ENCODE data around the gene SBK2. TPM values are rescaled to one million over a fixed set of nuclear protein-coding genes. Genes with fewer than 3 reads are reported as not detected.
"Not testable (repeated sequence)": the region's sequence is repeated elsewhere in the genome, so short reads cannot be mapped to it uniquely, and the experiment has no call there.

SBK2 gene
- total RNA-seq, 2 donors from 2014 or later = not detected

GRCh38 chr19:55497763-55498162, 39.2 kb downstream of the SBK2 start:
- ATAC-seq (replicated peaks in 1 of 2) (no peak), DNase-seq (no peak)
- Mint-ChIP-seq H3K9me3 (no peaks in the 10 kb centered on the region), H3K4me1 (ENCODE audit: low read depth) (peaks cover 12% of the 10 kb centered on the region), H3K36me3 (ENCODE audit: insufficient read depth in 2 of 2) (no peaks in the 10 kb centered on the region), H3K4me3 (no peak overlapping the region), H3K27ac (no peak overlapping the region), H3K27me3 (ENCODE audit: low read depth) (no peaks in the 10 kb centered on the region)

DNA sequence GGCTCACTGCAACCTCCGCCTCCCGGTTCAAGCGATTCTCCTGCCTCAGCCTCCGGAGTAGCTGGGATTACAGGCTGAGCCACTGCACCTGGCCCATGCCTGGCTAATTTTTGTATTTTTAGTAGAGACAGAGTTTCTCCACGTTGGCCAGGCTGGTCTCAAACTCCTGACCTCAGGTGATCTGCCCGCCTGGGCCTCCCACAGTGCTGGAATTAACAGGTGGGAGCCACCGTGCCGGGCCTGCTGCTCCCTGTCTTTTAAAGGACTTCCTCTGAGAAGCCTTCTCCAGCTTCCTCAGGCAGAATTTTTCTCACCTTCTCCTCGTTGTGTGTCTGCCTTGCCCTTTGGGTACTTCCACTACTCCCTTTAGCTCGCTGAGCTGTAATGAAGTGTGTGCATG, 40.1 kb downstream of the SBK2 start:
- not testable (repeated sequence) for H3K9me3 Mint-ChIP-seq; H3K27ac Mint-ChIP-seq; H3K27me3 Mint-ChIP-seq (ENCODE audit: low read depth); ATAC-seq (replicated peaks in 1 of 2); H3K4me3 Mint-ChIP-seq; H3K36me3 Mint-ChIP-seq (ENCODE audit: insufficient read depth in 2 of 2); H3K4me1 Mint-ChIP-seq (ENCODE audit: low read depth); DNase-seq

DNA sequence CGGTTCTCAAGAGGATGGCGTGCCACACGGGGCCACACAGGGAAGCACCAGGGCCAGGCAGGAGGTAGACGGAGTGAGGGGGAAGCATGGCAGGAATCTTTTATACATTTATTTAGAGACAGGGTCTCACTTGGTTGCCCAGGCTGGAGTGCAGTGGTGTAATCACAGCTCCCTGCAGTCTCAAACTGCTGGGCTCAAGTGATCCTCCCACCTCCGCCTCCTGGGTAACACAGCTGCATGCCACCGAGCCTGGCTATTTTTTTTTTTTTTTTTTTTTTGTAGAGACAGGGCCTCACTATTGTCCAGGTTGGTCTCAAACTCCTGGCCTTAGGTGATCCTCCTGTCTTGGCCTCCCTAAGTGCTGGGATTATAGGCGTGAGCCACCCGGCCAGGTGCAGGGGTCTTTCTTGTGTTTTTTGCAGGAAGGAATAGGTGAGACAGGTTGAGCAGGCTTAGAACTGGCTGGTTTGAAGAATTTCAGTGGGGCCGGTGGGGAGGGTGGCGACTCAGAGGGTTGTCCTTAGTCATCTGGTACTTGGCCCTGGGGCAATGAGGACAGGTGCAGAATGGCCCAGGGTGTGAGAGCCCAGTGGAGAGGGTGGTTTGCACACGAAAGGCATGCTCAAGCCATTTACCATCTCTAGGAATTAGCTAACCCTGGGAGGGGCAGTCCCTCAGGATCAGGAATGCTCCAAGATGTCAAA, 41.1 kb downstream of the SBK2 start:
- no peaks in the 10 kb centered on the region for H3K9me3 Mint-ChIP-seq
- ATAC-seq (replicated peaks in 1 of 2) = no peak
- no peak for DNase-seq
- no peak overlapping the region for H3K4me3 Mint-ChIP-seq
- no peaks in the 10 kb centered on the region for H3K36me3 Mint-ChIP-seq (ENCODE audit: insufficient read depth in 2 of 2)
- no peaks in the 10 kb centered on the region for H3K4me1 Mint-ChIP-seq (ENCODE audit: low read depth)
- no peaks in the 10 kb centered on the region for H3K27me3 Mint-ChIP-seq (ENCODE audit: low read depth)
- H3K27ac Mint-ChIP-seq = no peak overlapping the region

DNA sequence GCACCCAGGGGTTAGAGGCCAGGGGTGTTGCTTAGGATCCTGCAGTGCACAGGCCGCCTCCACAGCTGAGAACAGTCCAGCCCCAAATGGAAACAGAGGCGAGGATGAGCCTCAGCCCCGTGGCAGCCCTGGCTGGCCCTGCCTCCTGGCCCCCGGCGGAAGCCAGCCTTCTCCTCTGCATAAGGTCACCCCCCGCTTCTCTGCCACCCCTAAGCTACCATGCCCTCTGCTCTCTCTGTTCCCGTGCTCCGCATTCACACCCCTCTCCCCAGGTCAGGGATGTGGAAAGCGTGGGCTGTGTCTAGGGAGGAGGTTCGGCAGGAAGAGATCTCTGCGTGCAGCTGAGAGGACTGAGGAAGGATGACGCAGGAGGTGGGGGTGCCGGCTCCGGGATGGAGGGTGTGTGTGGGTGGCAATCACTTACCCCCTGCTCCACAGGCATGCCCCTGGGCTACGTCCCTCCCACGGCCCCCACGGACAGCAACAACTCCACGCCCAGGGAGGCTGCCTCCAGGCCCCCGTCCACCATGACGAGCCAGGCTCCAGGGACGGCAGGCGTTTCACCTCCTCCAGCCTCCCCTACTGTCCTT, 42.7 kb downstream of the SBK2 start:
- Mint-ChIP-seq H3K4me3 (peak overlapping the region; percentile 6 to 62), H3K27ac (no peak overlapping the region), H3K9me3 (no peaks in the 10 kb centered on the region), H3K36me3 (ENCODE audit: insufficient read depth in 2 of 2) (no peaks in the 10 kb centered on the region), H3K27me3 (ENCODE audit: low read depth) (no peaks in the 10 kb centered on the region), H3K4me1 (ENCODE audit: low read depth) (no peaks in the 10 kb centered on the region)
- no peak for DNase-seq
- ATAC-seq (replicated peaks in 1 of 2) = peak in 1 of 2 donors; percentile 26

- ATAC-seq (replicated peaks in 1 of 2) = no peak
- no peak for DNase-seq
- peak overlapping the region in 1 of 2 donors; percentile 62 for H3K4me3 Mint-ChIP-seq
- H3K27me3 Mint-ChIP-seq (ENCODE audit: low read depth) = no peaks in the 10 kb centered on the region
- no peaks in the 10 kb centered on the region for H3K9me3 Mint-ChIP-seq
- H3K36me3 Mint-ChIP-seq (ENCODE audit: insufficient read depth in 2 of 2) = no peaks in the 10 kb centered on the region
- no peak overlapping the region for H3K27ac Mint-ChIP-seq
- H3K4me1 Mint-ChIP-seq (ENCODE audit: low read depth) = no peaks in the 10 kb centered on the region
Measured at GRCh38 chr19:55493645-55494171, 43.2 kb downstream of the SBK2 start.

DNA sequence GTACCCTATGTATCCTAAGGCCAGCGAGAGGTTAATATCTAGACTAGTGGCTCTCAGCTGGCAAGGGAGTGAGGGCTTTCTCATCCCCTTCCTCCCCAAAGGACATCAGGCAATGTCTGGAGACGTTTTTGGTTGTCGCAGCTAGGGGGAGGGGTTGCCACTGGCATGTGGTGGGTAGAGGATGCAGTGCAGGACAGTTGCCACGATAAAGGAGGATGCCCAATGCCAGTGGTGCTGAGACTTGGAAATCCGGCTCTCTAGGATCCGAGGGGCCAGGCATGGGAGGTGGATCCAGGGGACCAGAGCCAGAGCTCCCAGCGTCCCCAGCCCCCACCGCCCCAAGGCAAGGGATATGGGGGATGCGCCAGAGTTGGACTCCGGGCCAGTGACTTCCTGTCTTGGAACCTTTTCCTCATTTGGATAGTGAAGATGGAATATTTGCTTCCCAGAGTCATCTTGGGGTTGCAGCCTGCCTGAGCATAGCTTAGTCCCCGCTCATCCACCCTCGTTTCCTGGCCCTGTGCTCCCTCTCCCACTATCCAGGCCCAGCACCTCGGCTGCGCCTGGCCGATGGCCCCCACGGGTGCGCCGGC, 43.8 kb downstream of the SBK2 start:
- Mint-ChIP-seq H3K27me3 (ENCODE audit: low read depth) (no peaks in the 10 kb centered on the region), H3K27ac (no peak overlapping the region), H3K36me3 (ENCODE audit: insufficient read depth in 2 of 2) (no peaks in the 10 kb centered on the region), H3K4me3 (no peak overlapping the region), H3K4me1 (ENCODE audit: low read depth) (no peaks in the 10 kb centered on the region), H3K9me3 (no peaks in the 10 kb centered on the region)
- no peak for ATAC-seq (replicated peaks in 1 of 2)
- DNase-seq = no peak

- no peak for ATAC-seq (replicated peaks in 1 of 2)
- Mint-ChIP-seq H3K9me3 (no peaks in the 10 kb centered on the region), H3K27me3 (ENCODE audit: low read depth) (no peaks in the 10 kb centered on the region)
Measured at GRCh38 chr19:55492362-55492944, 44.5 kb downstream of the SBK2 start.

DNA sequence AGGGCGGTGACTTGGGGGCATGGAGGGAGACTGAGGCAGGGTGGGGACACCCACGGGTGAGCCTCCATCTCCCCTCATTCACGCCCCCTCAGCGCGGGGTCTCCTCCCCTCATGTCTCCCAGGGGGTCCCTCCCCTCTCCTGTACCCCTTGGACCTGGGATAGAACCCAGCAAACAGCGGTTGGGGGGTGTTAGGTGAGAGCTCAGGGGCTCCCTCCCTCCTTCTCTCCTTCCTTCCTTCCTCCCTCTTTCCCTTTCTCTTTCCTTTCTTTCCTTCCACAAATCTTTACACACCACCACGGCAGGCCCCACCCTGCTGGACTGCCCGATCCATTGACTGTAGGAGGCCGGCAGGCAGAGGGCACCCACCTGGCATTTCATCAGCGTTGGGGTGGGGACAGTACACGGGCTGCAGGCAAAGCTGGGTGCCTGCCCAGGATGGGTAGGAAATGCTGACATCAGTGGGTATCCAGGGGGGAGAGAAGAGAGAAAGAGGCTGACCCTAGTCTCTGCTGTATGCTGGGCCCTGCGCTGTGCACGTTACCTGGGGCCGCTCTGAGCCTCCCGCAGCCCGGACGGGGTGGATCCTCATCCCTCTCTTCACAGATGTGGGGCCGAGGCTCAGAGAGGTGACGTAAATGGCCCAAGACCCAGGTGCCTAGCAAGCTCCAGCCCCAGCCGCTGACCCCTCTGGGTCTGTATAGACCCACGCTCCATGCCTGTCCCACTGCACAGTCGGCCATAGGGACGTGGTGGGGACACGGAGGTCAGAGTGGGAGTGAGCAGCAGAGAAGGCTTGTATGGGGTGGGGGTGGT, 45.2 kb downstream of the SBK2 start:
- Mint-ChIP-seq H3K4me3 (no peak overlapping the region), H3K27me3 (ENCODE audit: low read depth) (no peaks in the 10 kb centered on the region)
- no peak for ATAC-seq (replicated peaks in 1 of 2)

More at GRCh38 chr19:55492362-55492944, 44.5 kb downstream of the SBK2 start:
- H3K4me3 Mint-ChIP-seq = no peak overlapping the region
- no peak for DNase-seq
- H3K27ac Mint-ChIP-seq = no peak overlapping the region
- H3K4me1 Mint-ChIP-seq (ENCODE audit: low read depth) = peaks cover 3% of the 10 kb centered on the region
- H3K36me3 Mint-ChIP-seq (ENCODE audit: insufficient read depth in 2 of 2) = no peaks in the 10 kb centered on the region

DNA sequence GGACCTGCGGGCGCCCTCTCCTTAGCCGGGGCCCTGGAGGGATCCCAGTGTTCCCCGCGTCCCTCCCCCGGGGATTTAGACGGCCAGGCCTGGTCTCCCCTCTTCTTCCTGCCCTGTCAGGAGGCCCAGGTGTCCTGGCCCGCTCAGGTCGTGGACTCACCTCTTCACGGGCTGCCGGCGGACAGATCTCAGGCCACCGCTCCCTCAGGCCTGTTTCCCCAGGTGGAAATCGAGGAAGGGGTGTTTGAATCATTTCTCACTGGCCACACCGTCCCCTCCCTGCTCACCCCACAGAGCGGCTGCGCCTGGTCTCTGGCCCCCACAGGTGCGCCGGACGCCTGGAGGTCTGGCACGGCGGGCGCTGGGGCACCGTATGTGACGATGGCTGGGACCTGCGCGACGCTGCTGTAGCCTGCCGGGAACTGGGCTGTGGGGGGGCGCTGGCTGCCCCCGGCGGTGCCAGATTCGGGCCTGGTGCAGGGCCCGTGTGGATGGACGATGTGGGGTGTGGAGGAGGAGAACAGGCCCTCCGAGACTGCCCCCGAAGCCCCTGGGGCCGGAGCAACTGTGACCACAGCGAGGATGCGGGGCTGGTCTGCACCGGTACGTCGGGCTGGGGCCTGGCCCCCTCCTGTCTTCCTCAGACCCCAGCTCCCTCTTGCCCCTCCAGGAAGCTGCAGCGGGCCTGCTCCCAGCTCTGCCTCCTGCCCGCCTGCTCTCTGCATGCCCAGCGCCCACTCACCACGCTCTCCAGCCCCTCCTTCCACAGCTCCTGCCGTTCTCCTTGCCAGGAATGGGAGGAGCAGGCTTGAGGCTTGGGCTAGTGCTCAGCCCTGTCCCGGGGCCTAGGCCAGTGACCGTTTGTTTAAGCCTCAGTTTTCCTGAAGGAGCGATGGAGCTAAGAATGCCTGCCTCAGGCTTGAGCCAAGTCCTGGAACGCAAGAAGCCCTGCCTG, 46.2 kb downstream of the SBK2 start:
- Mint-ChIP-seq H3K27me3 (ENCODE audit: low read depth) (no peaks in the 10 kb centered on the region), H3K9me3 (no peaks in the 10 kb centered on the region), H3K4me3 (no peak overlapping the region), H3K4me1 (ENCODE audit: low read depth) (peaks cover 15% of the 10 kb centered on the region), H3K27ac (no peak overlapping the region), H3K36me3 (ENCODE audit: insufficient read depth in 2 of 2) (peaks cover 0 to 1% of the 10 kb centered on the region in 2 donors)
- no peak for DNase-seq
- ATAC-seq (replicated peaks in 1 of 2) = no peak

More for the DNA sequence above, 45.2 kb downstream of the SBK2 start:
- Mint-ChIP-seq H3K4me1 (ENCODE audit: low read depth) (peaks cover 10% of the 10 kb centered on the region), H3K9me3 (no peaks in the 10 kb centered on the region), H3K27ac (no peak overlapping the region), H3K36me3 (ENCODE audit: insufficient read depth in 2 of 2) (no peaks in the 10 kb centered on the region)
- no peak for DNase-seq

GRCh38 chr19:55489711-55490477, 47.0 kb downstream of the SBK2 start:
- no peak for ATAC-seq (replicated peaks in 1 of 2)
- no peak for DNase-seq
- Mint-ChIP-seq H3K9me3 (no peaks in the 10 kb centered on the region), H3K4me1 (ENCODE audit: low read depth) (peaks cover 15% of the 10 kb centered on the region), H3K36me3 (ENCODE audit: insufficient read depth in 2 of 2) (peaks cover 0 to 1% of the 10 kb centered on the region in 2 donors), H3K27me3 (ENCODE audit: low read depth) (no peaks in the 10 kb centered on the region), H3K27ac (no peak overlapping the region), H3K4me3 (no peak overlapping the region)

DNA sequence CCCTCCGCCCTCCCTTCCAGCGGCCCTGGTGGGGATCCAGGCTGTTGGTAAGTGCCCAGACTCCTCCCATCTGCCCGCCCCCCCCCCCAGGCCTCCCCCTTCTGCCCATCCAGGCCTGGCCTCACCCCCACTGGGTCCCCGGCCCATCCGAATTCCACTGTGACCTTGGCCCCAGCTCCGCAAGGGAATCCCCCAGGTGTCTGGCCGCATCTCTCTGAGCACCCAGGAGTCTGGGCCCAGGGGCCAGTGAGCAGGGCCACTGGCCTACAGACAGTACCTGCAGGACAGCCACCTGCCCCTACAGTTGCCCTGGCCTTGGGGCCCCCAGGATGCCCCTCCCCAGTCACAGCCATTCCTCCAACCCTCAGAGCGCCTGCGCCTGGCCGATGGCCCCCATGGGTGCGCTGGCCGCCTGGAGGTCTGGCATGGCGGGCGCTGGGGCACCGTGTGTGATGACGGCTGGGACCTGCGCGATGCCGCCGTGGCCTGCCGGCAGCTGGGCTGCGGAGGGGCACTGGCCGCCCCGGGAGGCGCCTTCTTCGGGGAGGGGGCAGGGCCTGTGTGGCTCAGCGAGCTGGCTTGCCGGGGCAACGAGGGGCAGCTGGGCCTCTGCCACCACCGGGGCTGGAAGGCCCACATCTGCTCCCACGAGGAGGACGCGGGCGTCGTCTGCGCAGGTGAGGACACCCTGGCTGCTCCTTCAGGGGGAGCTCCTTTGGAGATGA, 47.8 kb downstream of the SBK2 start:
- DNase-seq (no peak), ATAC-seq (replicated peaks in 1 of 2) (no peak)
- no peaks in the 10 kb centered on the region for H3K9me3 Mint-ChIP-seq
- H3K4me3 Mint-ChIP-seq = no peak overlapping the region
- no peak overlapping the region for H3K27ac Mint-ChIP-seq
- H3K36me3 Mint-ChIP-seq (ENCODE audit: insufficient read depth in 2 of 2) = peaks cover 0 to 1% of the 10 kb centered on the region in 2 donors
- H3K4me1 Mint-ChIP-seq (ENCODE audit: low read depth) = peaks cover 15% of the 10 kb centered on the region
- H3K27me3 Mint-ChIP-seq (ENCODE audit: low read depth) = no peaks in the 10 kb centered on the region

Measured in activated T-cell treated with anti-CD3 and anti-CD28 coated beads, Interleukin-2, amount 50 U/mL, for 72 hours (primary cell).